ENCODE data around the gene CLNK. TPM values are rescaled to one million over a fixed set of nuclear protein-coding genes. Genes with fewer than 3 reads are reported as not detected.

Gene CLNK
- total RNA-seq, 1 experiment from 2014 or later = not detected

- no peak for TF ChIP-seq CTCF (conservative IDR thresholded peaks at IDR 0.05)
- H3K56ac ChIP-seq (ENCODE audit: insufficient read length, low read depth, low read length) = no peak overlapping the region
- no peaks in the 10 kb centered on the region for H3K23me2 ChIP-seq (ENCODE audit: insufficient read length, low read depth, low read length, poor library complexity, severe bottlenecking)
- H2BK12ac ChIP-seq (ENCODE audit: insufficient read length, low read depth, low read length) = no peak overlapping the region
- no peak overlapping the region for H3K23ac ChIP-seq (ENCODE audit: insufficient read length, low read depth, low read length)
- H3K4me2 ChIP-seq (ENCODE audit: insufficient read depth, insufficient read length, low read length) = no peak overlapping the region
- no peaks in the 10 kb centered on the region for H3K79me2 ChIP-seq (ENCODE audit: insufficient read depth, low read length)
- H2BK120ac ChIP-seq (ENCODE audit: low read depth, low read length, poor library complexity, severe bottlenecking) = no peak overlapping the region
- no peak overlapping the region for H4K91ac ChIP-seq (ENCODE audit: insufficient read length, low read depth, low read length)
- no CpG with 5 or more reads among the region's 1 CpG for WGBS (ENCODE audit: extremely low coverage, insufficient read length, low lambda C conversion rate)
- H3T11ph ChIP-seq (ENCODE audit: low read length) = no peak overlapping the region
- H2AK5ac ChIP-seq (ENCODE audit: insufficient read length, low read length) = no peak overlapping the region
- H2BK20ac ChIP-seq (ENCODE audit: low read depth, low read length, poor library complexity, severe bottlenecking) = no peak overlapping the region
- no peaks in the 10 kb centered on the region for H3K9me3 ChIP-seq (ENCODE audit: control insufficient read depth, low read depth, low read length)
- no peak overlapping the region for H2BK15ac ChIP-seq (ENCODE audit: low read depth, low read length)
- no peak overlapping the region for H3K9ac ChIP-seq (ENCODE audit: extremely low read depth, insufficient read length, low read length)
- H3K27me3 ChIP-seq (ENCODE audit: insufficient read depth, low read length) = no peaks in the 10 kb centered on the region
- H3K27ac ChIP-seq (ENCODE audit: insufficient read length, low read depth, low read length) = no peak overlapping the region
- Mint-ChIP-seq H3K4me1 (no peaks in the 10 kb centered on the region), H3K9me3 (peaks cover 0 to 7% of the 10 kb centered on the region in 2 experiments; a peak in 3 of 5 replicates), H3K36me3 (ENCODE audit: insufficient read depth in 1 of 3, low read depth in 3 of 3) (no peaks in the 10 kb centered on the region; a peak in 1 of 7 replicates), H3K27me3 (ENCODE audit: low read depth) (peaks cover 1% of the 10 kb centered on the region; the same call in 1 of the 2 replicates), H3K4me3 (no peak overlapping the region), H3K27ac (no peak overlapping the region)
- H2BK5ac ChIP-seq (ENCODE audit: insufficient read length, low read length) = no peak overlapping the region
- no peak overlapping the region for H3K14ac ChIP-seq (ENCODE audit: insufficient read depth, low read length)
- H3K4ac ChIP-seq (ENCODE audit: low read depth, low read length) = no peak overlapping the region
- no peak overlapping the region for H3K18ac ChIP-seq (ENCODE audit: insufficient read length, low read depth, low read length)
- no peaks in the 10 kb centered on the region for H3K79me1 ChIP-seq (ENCODE audit: insufficient read depth, low read depth, low read length, poor library complexity, severe bottlenecking)
- DNase-seq = no peak
- H4K8ac ChIP-seq (replicated peaks; ENCODE audit: insufficient read length, low read depth, low read length) = no peak overlapping the region
- H2AFZ ChIP-seq (ENCODE audit: low read length) = no peak overlapping the region
- H4K5ac ChIP-seq (ENCODE audit: insufficient read length, low read depth, low read length) = no peak overlapping the region
- H4K20me1 ChIP-seq (ENCODE audit: control insufficient read depth, insufficient read depth, insufficient read length) = no peaks in the 10 kb centered on the region
- H3K4me1 ChIP-seq (ENCODE audit: insufficient read depth, low read length) = no peaks in the 10 kb centered on the region
Observed at GRCh38 chr4:10698172-10698571, 13.6 kb upstream of the CLNK start.

All from H9 (cell line).